Keratinocyte (primary cell): ENCODE data around the gene C17orf58.

Source experiments
- CTCF ChIP-seq, 3 experiments: IDR thresholded peaks in 1 of 3; conservative IDR thresholded peaks in 1 of 3; optimal IDR thresholded peaks in 1 of 3; 2 replicates in 2 of 3; 3 replicates in 1 of 3; pipeline versions ENCODE3 to v1.5.1; 2011; ENCODE audit warnings: low read length in 3 of 3, mild to moderate bottlenecking in 3 of 3, moderate library complexity in 2 of 3, control low read depth in 1 of 3, inconsistent platforms in 1 of 3; ENCODE audit not compliant: insufficient read depth in 2 of 3; ENCODE audit errors: extremely low read depth in 1 of 3
- EZH2 ChIP-seq: IDR thresholded peaks from one replicate; pipeline ENCODE4 v1.6.1; 2012; ENCODE audit warnings: inconsistent platforms, mild to moderate bottlenecking, low read length, moderate library complexity

GRCh38 chr17:67974185-67974584, 22.1 kb downstream of the C17orf58 start:
- TF ChIP-seq CTCF (optimal IDR thresholded peaks at IDR 0.05 in 1 of 3, IDR thresholded peaks at IDR 0.05 in 1 of 3, conservative IDR thresholded peaks at IDR 0.05 in 1 of 3; ENCODE audit: extremely low read depth in 1 of 3, insufficient read depth in 2 of 3, low read length in 3 of 3) (no peak), EZH2 (no peak)
